ENCODE measurements around the gene LMBRD2.

DNA sequence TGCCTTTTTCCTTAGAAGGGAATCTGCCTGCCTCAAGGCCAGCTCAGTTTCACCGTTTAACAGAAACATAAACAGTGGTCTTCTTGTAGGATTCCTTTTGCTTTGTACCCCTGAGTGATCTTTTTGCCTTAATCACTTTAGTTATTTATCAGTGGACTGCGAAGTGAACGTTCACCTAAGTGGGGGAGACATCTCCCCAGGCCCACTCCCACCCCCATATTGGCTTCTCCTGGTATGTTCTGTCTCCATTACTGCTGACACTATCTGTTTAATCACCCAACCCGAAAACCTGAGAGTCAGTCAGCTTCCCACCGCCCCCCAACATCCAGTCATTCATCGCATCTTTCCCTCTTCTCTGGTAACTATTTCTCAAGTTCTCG is 1.6 kb upstream of the LMBRD2 start:
- TF ChIP-seq, protein P1, sequence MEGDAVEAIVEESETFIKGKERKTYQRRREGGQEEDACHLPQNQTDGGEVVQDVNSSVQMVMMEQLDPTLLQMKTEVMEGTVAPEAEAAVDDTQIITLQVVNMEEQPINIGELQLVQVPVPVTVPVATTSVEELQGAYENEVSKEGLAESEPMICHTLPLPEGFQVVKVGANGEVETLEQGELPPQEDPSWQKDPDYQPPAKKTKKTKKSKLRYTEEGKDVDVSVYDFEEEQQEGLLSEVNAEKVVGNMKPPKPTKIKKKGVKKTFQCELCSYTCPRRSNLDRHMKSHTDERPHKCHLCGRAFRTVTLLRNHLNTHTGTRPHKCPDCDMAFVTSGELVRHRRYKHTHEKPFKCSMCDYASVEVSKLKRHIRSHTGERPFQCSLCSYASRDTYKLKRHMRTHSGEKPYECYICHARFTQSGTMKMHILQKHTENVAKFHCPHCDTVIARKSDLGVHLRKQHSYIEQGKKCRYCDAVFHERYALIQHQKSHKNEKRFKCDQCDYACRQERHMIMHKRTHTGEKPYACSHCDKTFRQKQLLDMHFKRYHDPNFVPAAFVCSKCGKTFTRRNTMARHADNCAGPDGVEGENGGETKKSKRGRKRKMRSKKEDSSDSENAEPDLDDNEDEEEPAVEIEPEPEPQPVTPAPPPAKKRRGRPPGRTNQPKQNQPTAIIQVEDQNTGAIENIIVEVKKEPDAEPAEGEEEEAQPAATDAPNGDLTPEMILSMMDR (IDR thresholded peaks at IDR 0.05) = no peak
- TF ChIP-seq EP300 (IDR thresholded peaks at IDR 0.05) (no peak), POLR2A (IDR thresholded peaks at IDR 0.05) (no peak), POLR2AphosphoS5 (IDR thresholded peaks at IDR 0.05) (no peak)

Data from gastroesophageal sphincter (tissue), 3 donors.